Mesenchymal stem cell (in vitro differentiated cells and primary cell): ENCODE results near the gene USP25.

Source experiments
- DNase-seq: peaks from one replicate; pipeline ENCODE4 v3.0.0-alpha.2; 2013
- H2AFZ ChIP-seq: one replicate; pipeline ENCODE4 v1.6.1; 2013; ENCODE audit warnings: low read depth, mild to moderate bottlenecking, control low read depth, inconsistent platforms, low read length, moderate library complexity
- H2AK5ac ChIP-seq: 2 replicates; pipeline ENCODE4 v1.6.1; 2013; ENCODE audit warnings: low read length, moderate library complexity, mild to moderate bottlenecking, inconsistent platforms; ENCODE audit not compliant: severe bottlenecking
- H2BK120ac ChIP-seq: one replicate; pipeline ENCODE4 v1.6.1; 2013; ENCODE audit warnings: low read depth, mild to moderate bottlenecking, inconsistent platforms, low read length, moderate library complexity
- H2BK12ac ChIP-seq, 2 experiments: one replicate each; pipeline ENCODE4 v1.6.1; 2013; ENCODE audit warnings: inconsistent platforms in 2 of 2, low read length in 2 of 2, mild to moderate bottlenecking in 2 of 2, moderate library complexity in 2 of 2, control low read depth in 1 of 2
- H2BK15ac ChIP-seq: one replicate; pipeline ENCODE4 v1.6.1; 2013; ENCODE audit warnings: mild to moderate bottlenecking, low read depth, inconsistent platforms; ENCODE audit not compliant: poor library complexity, severe bottlenecking
- H2BK5ac ChIP-seq: 2 replicates; pipeline ENCODE4 v1.6.1; 2013; ENCODE audit warnings: low read depth, mild to moderate bottlenecking, low read length, control low read depth, inconsistent platforms; ENCODE audit not compliant: poor library complexity, severe bottlenecking
- H3K14ac ChIP-seq, 2 experiments: one replicate each; pipeline ENCODE4 v1.6.1; 2013; ENCODE audit warnings: inconsistent platforms in 2 of 2, low read length in 2 of 2, control low read depth in 1 of 2, mild to moderate bottlenecking in 1 of 2, moderate library complexity in 1 of 2
- H3K18ac ChIP-seq, 2 experiments: one replicate each; pipeline ENCODE4 v1.6.1; 2013; ENCODE audit warnings: inconsistent platforms in 2 of 2, low read length in 2 of 2, control low read depth in 1 of 2, low read depth in 1 of 2, mild to moderate bottlenecking in 1 of 2
- H3K23ac ChIP-seq, 2 experiments: one replicate each; pipeline ENCODE4 v1.6.1; 2013; ENCODE audit warnings: inconsistent platforms in 2 of 2, low read length in 2 of 2, mild to moderate bottlenecking in 2 of 2, moderate library complexity in 2 of 2, control low read depth in 1 of 2
- H3K27ac ChIP-seq: 2 replicates; pipeline ENCODE4 v1.5.1; 2013; ENCODE audit warnings: mild to moderate bottlenecking, moderate library complexity, low read length, control low read depth, inconsistent platforms; ENCODE audit not compliant: poor library complexity, severe bottlenecking
- H3K27me3 ChIP-seq, 2 experiments: 2 replicates each; pipeline versions ENCODE4 v1.6.1 to v1.7.0; 2013; ENCODE audit warnings: low read length in 2 of 2, mild to moderate bottlenecking in 2 of 2, moderate library complexity in 2 of 2, control low read depth in 1 of 2, inconsistent platforms in 1 of 2; ENCODE audit not compliant: control insufficient read depth in 1 of 2, insufficient read depth in 1 of 2
- H3K36me3 ChIP-seq, 2 experiments: 2 replicates each; pipeline versions ENCODE4 v1.6.1 to v1.7.0; 2013; ENCODE audit warnings: low read length in 2 of 2, control low read depth in 1 of 2, inconsistent platforms in 1 of 2, low read depth in 1 of 2, mild to moderate bottlenecking in 1 of 2; ENCODE audit not compliant: insufficient read depth in 2 of 2, control insufficient read depth in 1 of 2
- H3K4ac ChIP-seq, 2 experiments: one replicate each; pipeline ENCODE4 v1.6.1; 2013; ENCODE audit warnings: inconsistent platforms in 2 of 2, low read length in 2 of 2, mild to moderate bottlenecking in 2 of 2, moderate library complexity in 2 of 2, control low read depth in 1 of 2, low read depth in 1 of 2
- H3K4me1 ChIP-seq: 2 replicates; pipeline ENCODE4 v1.6.1; 2013; ENCODE audit warnings: low read depth, low read length, control low read depth; ENCODE audit not compliant: control insufficient read depth, insufficient read depth
- H3K4me2 ChIP-seq: 2 replicates; pipeline ENCODE4 v1.6.1; 2013; ENCODE audit warnings: low read length, mild to moderate bottlenecking, inconsistent platforms; ENCODE audit not compliant: poor library complexity, severe bottlenecking
- H3K4me3 ChIP-seq, 2 experiments: 2 replicates each; pipeline versions ENCODE4 v1.5.1 to v1.7.0; 2013; ENCODE audit warnings: low read length in 2 of 2, mild to moderate bottlenecking in 2 of 2, control low read depth in 1 of 2, low read depth in 1 of 2; ENCODE audit not compliant: insufficient read depth in 1 of 2
- H3K79me1 ChIP-seq: replicated peaks from 2 replicates; pipeline ENCODE4 v1.6.1; 2013; ENCODE audit warnings: mild to moderate bottlenecking, control low read depth, low read length, inconsistent platforms; ENCODE audit not compliant: poor library complexity, severe bottlenecking
- H3K9ac ChIP-seq: 2 replicates; pipeline ENCODE4 v1.7.0; 2013; ENCODE audit warnings: mild to moderate bottlenecking, low read length, moderate library complexity
- H3K9me3 ChIP-seq: 2 replicates; pipeline ENCODE4 v1.7.0; 2013; ENCODE audit warnings: mild to moderate bottlenecking, low read length; ENCODE audit not compliant: control insufficient read depth
- H4K8ac ChIP-seq: one replicate; pipeline ENCODE4 v1.6.1; 2013; ENCODE audit warnings: inconsistent platforms, mild to moderate bottlenecking, low read length, moderate library complexity
- H4K91ac ChIP-seq: one replicate; pipeline ENCODE4 v1.6.1; 2013; ENCODE audit warnings: mild to moderate bottlenecking, low read length, inconsistent platforms
- WGBS: methylation state at CpG from one replicate; pipeline ENCODE4 v1.1.7; 2013; ENCODE audit warnings: mixed read lengths; 5-methylcytosine and 5-hydroxymethylcytosine counted together

The USP25 gene

GRCh38 chr21:15843766-15844165 is 114.0 kb downstream of the USP25 start:
- Histone ChIP-seq H3K14ac (no peak overlapping the region), H3K9me3 (no peaks in the 10 kb centered on the region), H3K4me1 (peaks cover 2% of the 10 kb centered on the region), H4K8ac (no peak overlapping the region), H2BK12ac (no peak overlapping the region), H3K27ac (no peak overlapping the region), H4K91ac (no peak overlapping the region), H3K79me1 (peaks cover 6% of the 10 kb centered on the region), H2AFZ (no peak overlapping the region), H3K4me3 (no peak overlapping the region), H3K36me3 (peaks cover 0 to 21% of the 10 kb centered on the region in 2 experiments), H2BK120ac (no peak overlapping the region), H3K9ac (no peak overlapping the region), H3K27me3 (no peaks in the 10 kb centered on the region), H2BK15ac (no peak overlapping the region), H3K4me2 (peak overlapping the region; percentile 33), H3K18ac (no peak overlapping the region), H3K23ac (no peak overlapping the region), H2AK5ac (no peak overlapping the region), H3K4ac (no peak overlapping the region), H2BK5ac (no peak overlapping the region)
- DNase-seq: no peak
- WGBS: no CpG with 5 or more reads among the region's 1 CpG

GRCh38 chr21:15848634-15849560 is 119.1 kb downstream of the USP25 start:
- Histone ChIP-seq H4K91ac (no peak overlapping the region), H3K79me1 (peaks cover 7% of the 10 kb centered on the region), H3K18ac (no peak overlapping the region), H3K27me3 (no peaks in the 10 kb centered on the region), H3K4me2 (no peak overlapping the region), H2AFZ (no peak overlapping the region), H3K36me3 (peaks cover 0 to 17% of the 10 kb centered on the region in 2 experiments), H4K8ac (no peak overlapping the region), H2BK5ac (no peak overlapping the region), H3K4ac (no peak overlapping the region), H3K9ac (no peak overlapping the region), H3K23ac (no peak overlapping the region), H2AK5ac (no peak overlapping the region), H3K4me1 (no peaks in the 10 kb centered on the region), H3K27ac (no peak overlapping the region), H2BK12ac (no peak overlapping the region), H2BK120ac (no peak overlapping the region), H3K14ac (no peak overlapping the region), H3K4me3 (no peak overlapping the region), H3K9me3 (no peaks in the 10 kb centered on the region), H2BK15ac (no peak overlapping the region)
- 33% methylated on average over 1 of the region's 4 CpGs for WGBS
- no peak for DNase-seq

GRCh38 chr21:15849927-15850326 is 120.1 kb downstream of the USP25 start:
- Histone ChIP-seq H3K9me3 (no peaks in the 10 kb centered on the region), H2AK5ac (no peak overlapping the region), H3K4me1 (no peaks in the 10 kb centered on the region), H3K4ac (no peak overlapping the region), H3K4me2 (no peak overlapping the region), H3K27ac (no peak overlapping the region), H3K79me1 (peaks cover 5% of the 10 kb centered on the region), H2BK15ac (no peak overlapping the region), H3K36me3 (peaks cover 0 to 22% of the 10 kb centered on the region in 2 experiments), H3K18ac (no peak overlapping the region), H3K27me3 (no peaks in the 10 kb centered on the region), H4K91ac (no peak overlapping the region), H3K14ac (no peak overlapping the region), H2BK12ac (no peak overlapping the region), H3K23ac (no peak overlapping the region), H3K4me3 (no peak overlapping the region), H4K8ac (no peak overlapping the region), H3K9ac (no peak overlapping the region), H2BK120ac (no peak overlapping the region), H2AFZ (no peak overlapping the region), H2BK5ac (no peak overlapping the region)
- DNase-seq: no peak
- WGBS: no CpG with 5 or more reads among the region's 2 CpGs

GRCh38 chr21:15850645-15851044 is 120.9 kb downstream of the USP25 start:
- Histone ChIP-seq H3K36me3 (peaks cover 0 to 27% of the 10 kb centered on the region in 2 experiments), H3K27ac (no peak overlapping the region), H2BK120ac (no peak overlapping the region), H3K4me2 (no peak overlapping the region), H4K91ac (no peak overlapping the region), H3K4ac (no peak overlapping the region), H3K79me1 (peaks cover 8% of the 10 kb centered on the region), H3K27me3 (no peaks in the 10 kb centered on the region), H3K9ac (no peak overlapping the region), H3K18ac (no peak overlapping the region), H3K23ac (no peak overlapping the region), H2AK5ac (no peak overlapping the region), H3K14ac (no peak overlapping the region), H2AFZ (no peak overlapping the region), H3K4me3 (no peak overlapping the region), H3K4me1 (no peaks in the 10 kb centered on the region), H2BK12ac (no peak overlapping the region), H2BK5ac (no peak overlapping the region), H2BK15ac (no peak overlapping the region), H3K9me3 (no peaks in the 10 kb centered on the region), H4K8ac (no peak overlapping the region)
- DNase-seq: peak; percentile 71
- WGBS: 0% methylated on average over 1 of the region's 1 CpG
